Stomach (tissue), 4 donors: ENCODE measurements around the gene MYT1.

Experiments
- POLR2A ChIP-seq, 4 donors: fragments of 450-650 bp; IDR thresholded peaks; one replicate each; pipeline ENCODE4 v1.6.1; 2016; ENCODE audit warnings: antibody characterized with exemption in 4 of 4, control low read depth in 2 of 4, mild to moderate bottlenecking in 1 of 4, moderate library complexity in 1 of 4
- TF ChIP-seq, protein P1 (sequence below), 7 experiments: fragments of 450-650 bp in 4 of 7; fragments of 200-600 bp in 3 of 7; sonication (generic) in 3 of 7; IDR thresholded peaks; one replicate each; pipeline ENCODE4 v1.5.1; 2016 to 2019; ENCODE audit warnings: antibody characterized with exemption in 7 of 7, control low read depth in 2 of 7, mild to moderate bottlenecking in 1 of 7

DNA sequence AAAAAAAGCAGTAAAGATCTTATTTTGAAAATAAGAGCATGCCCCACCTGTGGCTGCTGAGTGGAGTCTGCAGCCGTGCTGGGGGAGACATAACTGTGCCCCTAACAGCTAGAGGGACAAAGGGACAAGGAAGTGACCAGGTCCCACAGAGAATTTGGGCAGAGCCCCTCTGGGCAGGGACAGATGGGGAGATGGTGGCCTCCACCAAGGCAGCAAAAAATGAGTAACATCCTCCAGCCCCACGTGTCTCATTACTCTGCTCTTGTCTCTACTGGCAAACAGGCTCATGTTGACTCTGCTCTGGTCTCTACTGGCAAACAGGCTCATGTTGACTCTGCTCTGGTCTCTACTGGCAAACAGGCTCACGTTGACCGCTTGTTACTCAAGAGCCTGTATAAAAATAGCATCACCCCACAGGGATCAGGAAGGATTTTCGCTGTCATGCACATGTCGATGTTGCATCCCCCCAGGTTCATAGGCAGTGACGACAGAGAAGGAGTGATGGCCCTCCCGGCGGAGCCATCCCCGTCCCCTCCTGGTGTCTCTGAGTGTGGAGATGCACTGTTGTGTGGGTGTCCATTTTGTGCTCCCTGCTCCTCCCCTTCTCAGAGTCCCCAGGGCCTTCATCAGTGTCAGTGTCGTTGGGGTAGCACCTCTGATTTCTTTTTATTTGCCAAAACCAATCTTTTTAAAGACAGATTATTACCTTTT is 74.0 kb downstream of the MYT1 start:
- TF ChIP-seq, protein P1, sequence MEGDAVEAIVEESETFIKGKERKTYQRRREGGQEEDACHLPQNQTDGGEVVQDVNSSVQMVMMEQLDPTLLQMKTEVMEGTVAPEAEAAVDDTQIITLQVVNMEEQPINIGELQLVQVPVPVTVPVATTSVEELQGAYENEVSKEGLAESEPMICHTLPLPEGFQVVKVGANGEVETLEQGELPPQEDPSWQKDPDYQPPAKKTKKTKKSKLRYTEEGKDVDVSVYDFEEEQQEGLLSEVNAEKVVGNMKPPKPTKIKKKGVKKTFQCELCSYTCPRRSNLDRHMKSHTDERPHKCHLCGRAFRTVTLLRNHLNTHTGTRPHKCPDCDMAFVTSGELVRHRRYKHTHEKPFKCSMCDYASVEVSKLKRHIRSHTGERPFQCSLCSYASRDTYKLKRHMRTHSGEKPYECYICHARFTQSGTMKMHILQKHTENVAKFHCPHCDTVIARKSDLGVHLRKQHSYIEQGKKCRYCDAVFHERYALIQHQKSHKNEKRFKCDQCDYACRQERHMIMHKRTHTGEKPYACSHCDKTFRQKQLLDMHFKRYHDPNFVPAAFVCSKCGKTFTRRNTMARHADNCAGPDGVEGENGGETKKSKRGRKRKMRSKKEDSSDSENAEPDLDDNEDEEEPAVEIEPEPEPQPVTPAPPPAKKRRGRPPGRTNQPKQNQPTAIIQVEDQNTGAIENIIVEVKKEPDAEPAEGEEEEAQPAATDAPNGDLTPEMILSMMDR (IDR thresholded peaks at IDR 0.05), result no peak
- no peak for TF ChIP-seq POLR2A (IDR thresholded peaks at IDR 0.05)
